ENCODE results near the gene SNX10.

The SNX10 gene

DNA sequence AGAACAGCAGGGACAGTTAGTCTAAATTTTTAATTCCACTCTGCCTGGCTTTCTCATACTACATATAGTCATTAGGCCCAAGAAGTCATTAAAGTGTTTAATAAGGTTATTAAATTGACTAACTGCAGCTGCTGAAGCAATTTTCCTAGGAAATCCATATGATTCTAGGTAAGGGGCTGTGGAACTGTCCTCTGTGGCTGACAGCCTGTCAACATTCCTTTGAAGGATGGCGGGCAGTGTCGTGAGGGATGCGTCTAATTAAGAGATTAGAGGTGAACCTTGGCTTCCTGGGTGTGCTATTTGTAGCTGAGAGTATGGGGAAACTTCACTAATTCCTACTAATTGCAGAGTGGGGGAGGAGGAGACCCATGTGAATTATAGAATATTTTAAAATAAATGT, 64.6 kb downstream of the SNX10 start:
- Histone ChIP-seq H3K18ac (ENCODE audit: low read length) (no peak overlapping the region), H2AK5ac (ENCODE audit: low read length) (no peak overlapping the region), H3K79me2 (ENCODE audit: control insufficient read depth, insufficient read depth, low read length, poor library complexity) (no peaks in the 10 kb centered on the region), H3K14ac (ENCODE audit: low read length) (no peak overlapping the region), H4K91ac (ENCODE audit: low read depth, low read length) (no peak overlapping the region), H2BK5ac (ENCODE audit: low read depth, low read length, poor library complexity) (no peak overlapping the region), H4K12ac (ENCODE audit: low read depth, low read length) (no peak overlapping the region), H3K79me1 (ENCODE audit: low read length) (no peaks in the 10 kb centered on the region), H3K4me1 (ENCODE audit: control insufficient read depth in 1 of 2, insufficient read depth in 2 of 2, low read length in 2 of 2) (no peaks in the 10 kb centered on the region), H3K9me3 (ENCODE audit: insufficient read depth, low read depth, low read length) (no peaks in the 10 kb centered on the region), H3K4me2 (ENCODE audit: low read length) (no peak overlapping the region), H2AFZ (ENCODE audit: insufficient read depth, low read length, poor library complexity) (no peak overlapping the region), H3K4ac (ENCODE audit: low read depth, low read length) (no peak overlapping the region), H2BK12ac (ENCODE audit: low read length) (no peak overlapping the region), H2BK120ac (ENCODE audit: insufficient read depth, low read length, poor library complexity) (no peak overlapping the region), H4K8ac (ENCODE audit: low read depth, low read length) (no peak overlapping the region), H3K23ac (ENCODE audit: low read length) (no peak overlapping the region), H3K4me3 (ENCODE audit: low read depth, low read length) (no peak overlapping the region), H3K27ac (ENCODE audit: low read depth, low read length) (no peak overlapping the region), H3K27me3 (ENCODE audit: insufficient read depth, low read length) (no peaks in the 10 kb centered on the region), H3K9ac (ENCODE audit: low read length) (no peak overlapping the region), H3K36me3 (ENCODE audit: control insufficient read depth in 1 of 2, insufficient read depth in 2 of 2, low read length in 2 of 2) (no peaks in the 10 kb centered on the region)
- no peak for DNase-seq
- WGBS (ENCODE audit: extremely low coverage, insufficient coverage, insufficient read length), result no CpG with 5 or more reads among the region's 3 CpGs

GRCh38 chr7:26356929-26357798, 65.5 kb downstream of the SNX10 start:
- no peak overlapping the region for H2BK120ac ChIP-seq (ENCODE audit: insufficient read depth, low read length, poor library complexity)
- no peak overlapping the region for H2AK5ac ChIP-seq (ENCODE audit: low read length)
- DNase-seq, result no peak
- H2BK5ac ChIP-seq (ENCODE audit: low read depth, low read length, poor library complexity), result no peak overlapping the region
- no peak overlapping the region for H3K9ac ChIP-seq (ENCODE audit: low read length)
- H4K12ac ChIP-seq (ENCODE audit: low read depth, low read length), result no peak overlapping the region
- no peaks in the 10 kb centered on the region for H3K9me3 ChIP-seq (ENCODE audit: insufficient read depth, low read depth, low read length)
- H3K27me3 ChIP-seq (ENCODE audit: insufficient read depth, low read length), result no peaks in the 10 kb centered on the region
- no peaks in the 10 kb centered on the region for H3K36me3 ChIP-seq (ENCODE audit: control insufficient read depth in 1 of 2, insufficient read depth in 2 of 2, low read length in 2 of 2)
- no peak overlapping the region for H3K18ac ChIP-seq (ENCODE audit: low read length)
- H3K27ac ChIP-seq (ENCODE audit: low read depth, low read length), result no peak overlapping the region
- no peak overlapping the region for H3K4ac ChIP-seq (ENCODE audit: low read depth, low read length)
- no peak overlapping the region for H4K91ac ChIP-seq (ENCODE audit: low read depth, low read length)
- H2AFZ ChIP-seq (ENCODE audit: insufficient read depth, low read length, poor library complexity), result no peak overlapping the region
- no peak overlapping the region for H3K14ac ChIP-seq (ENCODE audit: low read length)
- no peaks in the 10 kb centered on the region for H3K79me1 ChIP-seq (ENCODE audit: low read length)
- no peak overlapping the region for H3K23ac ChIP-seq (ENCODE audit: low read length)
- no CpG with 5 or more reads among the region's 4 CpGs for WGBS (ENCODE audit: extremely low coverage, insufficient coverage, insufficient read length)
- no peaks in the 10 kb centered on the region for H3K79me2 ChIP-seq (ENCODE audit: control insufficient read depth, insufficient read depth, low read length, poor library complexity)
- no peak overlapping the region for H2BK12ac ChIP-seq (ENCODE audit: low read length)
- H4K8ac ChIP-seq (ENCODE audit: low read depth, low read length), result no peak overlapping the region
- no peaks in the 10 kb centered on the region for H3K4me1 ChIP-seq (ENCODE audit: control insufficient read depth in 1 of 2, insufficient read depth in 2 of 2, low read length in 2 of 2)
- no peak overlapping the region for H3K4me2 ChIP-seq (ENCODE audit: low read length)
- no peak overlapping the region for H3K4me3 ChIP-seq (ENCODE audit: low read depth, low read length)

GRCh38 chr7:26357799-26358151, 66.1 kb downstream of the SNX10 start:
- H4K91ac ChIP-seq (ENCODE audit: low read depth, low read length), result no peak overlapping the region
- H3K18ac ChIP-seq (ENCODE audit: low read length), result no peak overlapping the region
- no peaks in the 10 kb centered on the region for H3K27me3 ChIP-seq (ENCODE audit: insufficient read depth, low read length)
- no peaks in the 10 kb centered on the region for H3K79me2 ChIP-seq (ENCODE audit: control insufficient read depth, insufficient read depth, low read length, poor library complexity)
- H3K4ac ChIP-seq (ENCODE audit: low read depth, low read length), result no peak overlapping the region
- no peaks in the 10 kb centered on the region for H3K4me1 ChIP-seq (ENCODE audit: control insufficient read depth in 1 of 2, insufficient read depth in 2 of 2, low read length in 2 of 2)
- no peak overlapping the region for H2AFZ ChIP-seq (ENCODE audit: insufficient read depth, low read length, poor library complexity)
- H2BK120ac ChIP-seq (ENCODE audit: insufficient read depth, low read length, poor library complexity), result no peak overlapping the region
- H3K36me3 ChIP-seq (ENCODE audit: control insufficient read depth in 1 of 2, insufficient read depth in 2 of 2, low read length in 2 of 2), result no peaks in the 10 kb centered on the region
- H2AK5ac ChIP-seq (ENCODE audit: low read length), result no peak overlapping the region
- H4K8ac ChIP-seq (ENCODE audit: low read depth, low read length), result no peak overlapping the region
- H3K4me3 ChIP-seq (ENCODE audit: low read depth, low read length), result no peak overlapping the region
- H3K79me1 ChIP-seq (ENCODE audit: low read length), result no peaks in the 10 kb centered on the region
- no peak overlapping the region for H2BK12ac ChIP-seq (ENCODE audit: low read length)
- H4K12ac ChIP-seq (ENCODE audit: low read depth, low read length), result no peak overlapping the region
- no peak overlapping the region for H3K23ac ChIP-seq (ENCODE audit: low read length)
- no peak overlapping the region for H3K4me2 ChIP-seq (ENCODE audit: low read length)
- no peak overlapping the region for H3K9ac ChIP-seq (ENCODE audit: low read length)
- no peak overlapping the region for H3K27ac ChIP-seq (ENCODE audit: low read depth, low read length)
- no CpG with 5 or more reads among the region's 2 CpGs for WGBS (ENCODE audit: extremely low coverage, insufficient coverage, insufficient read length)
- no peak for DNase-seq
- H3K14ac ChIP-seq (ENCODE audit: low read length), result no peak overlapping the region
- no peak overlapping the region for H2BK5ac ChIP-seq (ENCODE audit: low read depth, low read length, poor library complexity)
- H3K9me3 ChIP-seq (ENCODE audit: insufficient read depth, low read depth, low read length), result no peaks in the 10 kb centered on the region

GRCh38 chr7:26360650-26361049, 69.0 kb downstream of the SNX10 start:
- Histone ChIP-seq H3K4me3 (ENCODE audit: low read depth, low read length) (no peak overlapping the region), H3K23ac (ENCODE audit: low read length) (no peak overlapping the region), H3K9ac (ENCODE audit: low read length) (no peak overlapping the region), H4K12ac (ENCODE audit: low read depth, low read length) (no peak overlapping the region), H3K27me3 (ENCODE audit: insufficient read depth, low read length) (no peaks in the 10 kb centered on the region), H3K79me2 (ENCODE audit: control insufficient read depth, insufficient read depth, low read length, poor library complexity) (no peaks in the 10 kb centered on the region), H4K8ac (ENCODE audit: low read depth, low read length) (no peak overlapping the region), H2AFZ (ENCODE audit: insufficient read depth, low read length, poor library complexity) (no peak overlapping the region), H2BK5ac (ENCODE audit: low read depth, low read length, poor library complexity) (no peak overlapping the region), H2BK12ac (ENCODE audit: low read length) (no peak overlapping the region), H2AK5ac (ENCODE audit: low read length) (no peak overlapping the region), H3K27ac (ENCODE audit: low read depth, low read length) (no peak overlapping the region), H3K4ac (ENCODE audit: low read depth, low read length) (no peak overlapping the region), H3K36me3 (ENCODE audit: control insufficient read depth in 1 of 2, insufficient read depth in 2 of 2, low read length in 2 of 2) (no peaks in the 10 kb centered on the region), H3K4me2 (ENCODE audit: low read length) (no peak overlapping the region), H3K4me1 (ENCODE audit: control insufficient read depth in 1 of 2, insufficient read depth in 2 of 2, low read length in 2 of 2) (peaks cover 0 to 5% of the 10 kb centered on the region in 2 experiments), H3K9me3 (ENCODE audit: insufficient read depth, low read depth, low read length) (no peaks in the 10 kb centered on the region), H3K14ac (ENCODE audit: low read length) (no peak overlapping the region), H3K18ac (ENCODE audit: low read length) (no peak overlapping the region), H3K79me1 (ENCODE audit: low read length) (no peaks in the 10 kb centered on the region), H4K91ac (ENCODE audit: low read depth, low read length) (no peak overlapping the region), H2BK120ac (ENCODE audit: insufficient read depth, low read length, poor library complexity) (no peak overlapping the region)
- WGBS (ENCODE audit: extremely low coverage, insufficient coverage, insufficient read length), result no CpG with 5 or more reads among the region's 3 CpGs
- peak; percentile 37 to 55 for DNase-seq

All from trophoblast cell (in vitro differentiated cells and primary cell).